WTC11 (cell line): Measurements from ENCODE around the gene SGCB. TPM values are rescaled to one million over a fixed set of nuclear protein-coding genes. Genes with fewer than 3 reads are reported as not detected.

ENCODE experiments used
- ATAC-seq: fragments of 200-7000 bp; cut with Tn5 transposase; 2 replicates; pipeline ENCODE4 v1.10.0; 2021; ENCODE audit warnings: mild to moderate bottlenecking, moderate library complexity
- CTCF ChIA-PET: fragments of 300-600 bp; sonication (Branson Sonifier 250); formaldehyde crosslinking; loops from one replicate; lab custom pipeline; 2021; ENCODE audit warnings: antibody characterized with exemption; lab: Charles Lee
- POLR2A ChIA-PET: fragments of 350-600 bp; sonication (Branson Sonifier 250); formaldehyde crosslinking; loops from one replicate; lab custom pipeline; 2021; ENCODE audit warnings: antibody characterized with exemption; lab: Charles Lee
- DNase-seq: peaks from one replicate; pipeline ENCODE4 v3.0.0; 2021; ENCODE audit warnings: low spot score
- H3K27ac Mint-ChIP-seq: 2 replicates; pipeline ENCODE4 v1.8.0; 2021; ENCODE audit warnings: mixed read lengths
- H3K27me3 Mint-ChIP-seq: 2 replicates; pipeline ENCODE4 v1.8.0; 2021; ENCODE audit warnings: low read depth, mild to moderate bottlenecking, moderate library complexity, mixed read lengths
- H3K36me3 Mint-ChIP-seq: 2 replicates; pipeline ENCODE4 v1.8.0; 2021; ENCODE audit warnings: mixed read lengths
- H3K4me1 Mint-ChIP-seq: 2 replicates; pipeline ENCODE4 v1.8.0; 2022; ENCODE audit warnings: mixed read lengths
- H3K4me3 Mint-ChIP-seq: 2 replicates; pipeline ENCODE4 v1.8.0; 2021; ENCODE audit warnings: mild to moderate bottlenecking, moderate library complexity, mixed read lengths
- H3K9me3 Mint-ChIP-seq: 2 replicates; pipeline ENCODE4 v1.8.0; 2021; ENCODE audit warnings: mixed read lengths
- ATF3 ChIP-seq: sonication (generic); formaldehyde crosslinking; conservative IDR thresholded peaks from 2 replicates; pipeline ENCODE4 v1.8.1; 2022; ENCODE audit warnings: mild to moderate bottlenecking, missing genetic modification reagents
- ATF6 ChIP-seq: sonication (generic); formaldehyde crosslinking; IDR thresholded peaks from 2 replicates; pipeline ENCODE4 v1.8.1; 2023; ENCODE audit warnings: mild to moderate bottlenecking, missing genetic modification reagents
- E2F4 ChIP-seq: sonication (generic); formaldehyde crosslinking; IDR thresholded peaks from 2 replicates; pipeline ENCODE4 v1.8.1; 2022; ENCODE audit warnings: low read depth, mild to moderate bottlenecking, moderate library complexity, missing genetic modification reagents, borderline replicate concordance
- FOXP4 ChIP-seq: sonication (generic); formaldehyde crosslinking; IDR thresholded peaks from 2 replicates; pipeline ENCODE4 v1.8.0; 2022; ENCODE audit warnings: mild to moderate bottlenecking, missing genetic modification reagents
- IRF2 ChIP-seq: sonication (generic); formaldehyde crosslinking; IDR thresholded peaks from 2 replicates; pipeline ENCODE4 v1.8.0; 2022; ENCODE audit warnings: low read depth, missing genetic modification reagents, borderline replicate concordance
- NFYB ChIP-seq: sonication (generic); formaldehyde crosslinking; conservative IDR thresholded peaks from 2 replicates; pipeline ENCODE4 v1.8.0; 2022; ENCODE audit warnings: low read depth, missing genetic modification reagents
- NR2C2 ChIP-seq: sonication (generic); formaldehyde crosslinking; IDR thresholded peaks from 2 replicates; pipeline ENCODE4 v1.8.0; 2022; ENCODE audit warnings: mild to moderate bottlenecking, missing genetic modification reagents
- SMAD4 ChIP-seq: sonication (generic); formaldehyde crosslinking; IDR thresholded peaks from 2 replicates; pipeline ENCODE4 v1.8.0; 2022; ENCODE audit warnings: mild to moderate bottlenecking, missing genetic modification reagents
- SOX15 ChIP-seq: fragments of 250-450 bp; sonication (Bioruptor Pico); IDR thresholded peaks from 2 replicates; pipeline ENCODE4 v1.9.0; 2021; ENCODE audit warnings: mild to moderate bottlenecking
- SP1 ChIP-seq: sonication (generic); formaldehyde crosslinking; conservative IDR thresholded peaks from 2 replicates; pipeline ENCODE4 v1.8.1; 2022; ENCODE audit warnings: missing genetic modification reagents
- ZBTB43 ChIP-seq: sonication (generic); formaldehyde crosslinking; IDR thresholded peaks from 2 replicates; pipeline ENCODE4 v1.8.1; 2023; ENCODE audit warnings: mild to moderate bottlenecking, missing genetic modification reagents
- ZNF281 ChIP-seq: sonication (generic); formaldehyde crosslinking; IDR thresholded peaks from 2 replicates; pipeline ENCODE4 v1.8.0; 2023; ENCODE audit warnings: mild to moderate bottlenecking, missing genetic modification reagents
- ZNF416 ChIP-seq: fragments of 250-450 bp; sonication (Bioruptor Pico); IDR thresholded peaks from 2 replicates; pipeline ENCODE4 v1.9.0; 2021; ENCODE audit warnings: mild to moderate bottlenecking, inconsistent platforms
- ZNF512 ChIP-seq: sonication (generic); formaldehyde crosslinking; IDR thresholded peaks from 2 replicates; pipeline ENCODE4 v1.8.1; 2022; ENCODE audit warnings: missing genetic modification reagents, borderline replicate concordance
- ZNF532 ChIP-seq: fragments of 250-450 bp; sonication (Bioruptor Pico); IDR thresholded peaks from 2 replicates; pipeline ENCODE4 v1.9.0; 2021; ENCODE audit warnings: mild to moderate bottlenecking, borderline replicate concordance
- total RNA-seq: library from RNA; stranded (reverse); gene quantifications from 3 replicates; pipeline ENCODE4 v1.2.3, GENCODE V29; 2021

The SGCB gene
- total RNA-seq, 1 experiment from 2014 or later = 27.6 TPM

GRCh38 chr4:52012651-52013050, 25.4 kb downstream of the SGCB start:
- Mint-ChIP-seq H3K9me3 (no peaks in the 10 kb centered on the region), H3K4me1 (peaks cover 10% of the 10 kb centered on the region), H3K27me3 (no peaks in the 10 kb centered on the region), H3K27ac (no peak overlapping the region), H3K36me3 (no peaks in the 10 kb centered on the region), H3K4me3 (no peak overlapping the region)
- ChIA-PET POLR2A (no interaction called here), CTCF (interaction anchor here (1.2 kb wide), 1 partner anchor 127 kb away, joined by 3 read pairs; no protein-coding TSS in a partner anchor)
- ATAC-seq = no peak
- TF ChIP-seq ZBTB43 (CRISPR knock-in tag) (no peak), ZNF512 (CRISPR knock-in tag) (no peak), SMAD4 (CRISPR knock-in tag) (no peak), ZNF532 (CRISPR knock-in tag) (no peak), ZNF416 (no peak), FOXP4 (no peak), NFYB (CRISPR knock-in tag) (no peak), ATF3 (CRISPR knock-in tag) (no peak), IRF2 (CRISPR knock-in tag) (no peak)
- no peak for DNase-seq

- no peak overlapping the region for H3K27ac Mint-ChIP-seq
- ChIA-PET CTCF (no interaction called here), POLR2A (no interaction called here)
- DNase-seq (no peak), ATAC-seq (no peak)
- no peak overlapping the region for H3K4me3 Mint-ChIP-seq
- H3K36me3 Mint-ChIP-seq = no peaks in the 10 kb centered on the region
- no peaks in the 10 kb centered on the region for H3K27me3 Mint-ChIP-seq
- H3K9me3 Mint-ChIP-seq = no peaks in the 10 kb centered on the region
- TF ChIP-seq E2F4 (no peak), SP1 (CRISPR knock-in tag) (no peak), ZNF281 (CRISPR knock-in tag) (no peak), ZNF512 (CRISPR knock-in tag) (no peak), NR2C2 (CRISPR knock-in tag) (no peak), SMAD4 (CRISPR knock-in tag) (no peak), ATF6 (CRISPR knock-in tag) (no peak), SOX15 (CRISPR knock-in tag) (no peak)
- peaks cover 13% of the 10 kb centered on the region for H3K4me1 Mint-ChIP-seq
These were observed 27.1 kb downstream of the SGCB start for GRCh38 chr4:52010986-52011385.
